Measurements from ENCODE around the gene DHX16.
"Not testable (repeated sequence)": the region's sequence is repeated elsewhere in the genome, so short reads cannot be mapped to it uniquely, and the experiment has no call there.

Gene DHX16

GRCh38 chr6:30678964-30679726 lies 6.3 kb upstream of the DHX16 start:
- peak; percentile 77 to 95 (median 93) for DNase-seq

DNA sequence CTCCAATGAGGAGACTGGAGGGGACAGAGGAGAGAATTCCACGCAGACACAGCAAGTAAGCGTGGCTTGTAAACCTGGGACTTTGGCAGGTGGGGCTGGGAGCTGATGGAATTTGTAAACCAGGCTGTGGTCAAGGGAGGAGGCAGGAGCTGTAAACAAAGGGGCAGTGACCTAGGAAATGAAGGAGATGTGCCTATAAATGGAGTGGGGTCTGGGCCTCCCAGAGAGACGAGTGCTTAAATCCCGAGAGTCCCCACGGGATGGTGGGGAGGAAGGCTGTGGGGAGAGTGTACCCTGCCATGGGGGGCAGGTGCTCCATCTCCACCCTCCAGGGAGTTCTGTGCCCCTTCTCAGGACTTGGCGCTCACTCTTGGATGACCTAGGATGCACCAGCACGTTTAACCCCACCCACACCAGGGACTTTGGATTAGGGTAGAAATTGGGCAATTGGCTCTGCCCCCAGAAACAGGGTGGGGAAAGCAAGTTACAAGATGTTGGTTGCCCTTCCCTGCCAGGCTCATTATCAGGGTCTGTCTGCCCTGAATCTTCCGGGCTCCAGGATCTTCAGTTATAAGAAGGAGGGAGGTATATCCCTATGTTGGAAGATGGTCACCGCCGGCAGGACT lies 4.0 kb upstream of the DHX16 start:
- DNase-seq = no peak

DNA sequence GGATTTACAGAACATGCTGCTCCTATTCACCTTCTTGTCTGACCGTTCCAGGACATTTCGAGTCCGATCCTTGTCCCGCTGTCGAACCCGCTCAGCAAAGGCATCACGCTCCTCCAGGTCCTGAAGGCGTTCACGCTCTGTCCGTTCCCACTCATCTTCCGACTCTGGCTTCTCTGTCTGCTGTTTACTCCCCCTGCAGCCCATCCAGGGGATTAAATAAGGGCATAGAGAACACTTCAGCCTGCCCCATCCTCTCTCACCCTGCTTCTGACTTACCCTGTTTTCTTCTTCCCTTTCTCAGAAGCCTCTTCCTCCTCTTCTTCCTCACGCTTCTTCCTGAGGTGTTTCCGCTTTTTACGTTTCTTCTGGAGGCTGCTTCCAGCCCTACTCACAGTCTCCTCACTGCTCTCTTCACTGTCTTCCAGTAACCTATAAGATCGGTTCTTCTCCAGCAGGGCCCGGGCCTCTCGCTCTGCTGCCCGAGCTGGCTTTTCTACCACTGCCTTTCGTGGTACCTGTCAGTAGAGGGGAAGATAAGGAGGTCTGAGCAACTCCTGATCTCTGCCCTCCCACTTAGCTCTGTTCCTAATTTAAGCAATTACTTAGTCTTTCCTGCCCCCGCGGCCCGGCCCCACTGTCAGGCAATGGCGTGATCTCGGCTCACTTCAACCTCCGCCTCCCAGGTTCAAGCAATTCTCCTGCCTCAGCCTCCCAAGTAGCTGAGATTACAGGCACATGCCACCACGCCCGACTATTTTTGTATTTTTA lies 1.9 kb downstream of the DHX16 start:
- no peak for DNase-seq

- not testable (repeated sequence) for DNase-seq
Measured at GRCh38 chr6:30666300-30666699, 6.5 kb downstream of the DHX16 start.

DNA sequence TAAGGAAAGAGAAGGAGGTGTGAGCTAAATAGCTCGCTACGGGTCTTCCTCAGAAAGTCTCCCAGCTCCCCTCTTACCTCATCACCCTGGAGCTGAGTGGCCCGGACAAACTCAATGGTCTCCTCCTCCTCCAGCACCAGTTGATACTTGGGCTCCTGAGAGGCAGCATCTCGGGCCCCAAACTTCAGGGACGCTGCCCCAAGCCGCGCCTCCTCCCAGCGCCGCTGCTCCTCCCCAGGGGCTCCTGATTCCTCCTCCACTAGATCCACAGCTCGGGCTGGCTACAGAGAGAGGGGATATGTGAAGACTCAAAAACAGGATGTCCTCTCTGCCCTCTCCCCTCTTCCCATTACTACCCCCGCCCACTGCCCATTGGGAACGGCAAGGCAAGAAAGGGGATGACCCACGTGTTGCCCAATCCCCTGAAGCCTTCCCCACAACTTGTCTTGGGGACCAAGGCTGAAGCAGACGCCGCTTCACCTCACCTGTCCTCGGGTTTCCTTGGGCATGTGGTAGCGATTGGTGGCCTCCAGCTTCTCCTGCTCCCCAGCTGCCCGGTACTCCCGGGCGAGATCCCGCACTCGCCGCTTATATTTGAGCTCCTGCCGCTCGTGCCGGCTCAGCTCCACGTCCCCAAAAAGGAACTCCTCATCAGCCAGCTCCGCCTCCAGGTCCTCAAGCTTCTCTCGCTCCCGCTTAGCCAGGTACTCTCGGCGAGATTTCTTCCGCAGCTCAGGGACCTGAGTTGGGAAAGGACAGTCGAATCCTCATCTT lies 7.6 kb downstream of the DHX16 start:
- DNase-seq = no peak

- not testable (repeated sequence) for DNase-seq
Measured at GRCh38 chr6:30657922-30658321, 14.9 kb downstream of the DHX16 start.

DNA sequence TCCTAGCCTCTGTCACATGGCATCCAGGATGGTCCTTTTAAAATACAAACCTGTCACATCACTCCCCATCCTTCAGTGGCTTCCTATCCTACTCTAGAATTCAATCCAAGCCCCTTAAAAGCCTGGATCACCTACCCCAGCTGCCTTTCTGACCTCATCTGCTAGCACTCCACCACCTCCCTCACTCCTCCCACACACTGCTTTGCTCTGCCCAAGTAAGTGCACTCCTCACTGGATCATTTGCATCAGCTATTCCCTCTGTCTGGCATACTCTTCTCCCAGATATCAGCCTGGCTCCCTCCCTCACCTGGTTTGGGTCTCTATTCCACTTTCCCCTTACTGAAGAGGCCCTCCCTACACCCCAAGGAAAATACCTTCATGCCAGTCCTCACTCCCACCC lies 15.4 kb downstream of the DHX16 start:
- no peak for DNase-seq

- no peak for DNase-seq
Measured at GRCh38 chr6:30656513-30656912, 16.3 kb downstream of the DHX16 start.

GRCh38 chr6:30655743-30656094 lies 17.1 kb downstream of the DHX16 start:
- DNase-seq = no peak

DNA sequence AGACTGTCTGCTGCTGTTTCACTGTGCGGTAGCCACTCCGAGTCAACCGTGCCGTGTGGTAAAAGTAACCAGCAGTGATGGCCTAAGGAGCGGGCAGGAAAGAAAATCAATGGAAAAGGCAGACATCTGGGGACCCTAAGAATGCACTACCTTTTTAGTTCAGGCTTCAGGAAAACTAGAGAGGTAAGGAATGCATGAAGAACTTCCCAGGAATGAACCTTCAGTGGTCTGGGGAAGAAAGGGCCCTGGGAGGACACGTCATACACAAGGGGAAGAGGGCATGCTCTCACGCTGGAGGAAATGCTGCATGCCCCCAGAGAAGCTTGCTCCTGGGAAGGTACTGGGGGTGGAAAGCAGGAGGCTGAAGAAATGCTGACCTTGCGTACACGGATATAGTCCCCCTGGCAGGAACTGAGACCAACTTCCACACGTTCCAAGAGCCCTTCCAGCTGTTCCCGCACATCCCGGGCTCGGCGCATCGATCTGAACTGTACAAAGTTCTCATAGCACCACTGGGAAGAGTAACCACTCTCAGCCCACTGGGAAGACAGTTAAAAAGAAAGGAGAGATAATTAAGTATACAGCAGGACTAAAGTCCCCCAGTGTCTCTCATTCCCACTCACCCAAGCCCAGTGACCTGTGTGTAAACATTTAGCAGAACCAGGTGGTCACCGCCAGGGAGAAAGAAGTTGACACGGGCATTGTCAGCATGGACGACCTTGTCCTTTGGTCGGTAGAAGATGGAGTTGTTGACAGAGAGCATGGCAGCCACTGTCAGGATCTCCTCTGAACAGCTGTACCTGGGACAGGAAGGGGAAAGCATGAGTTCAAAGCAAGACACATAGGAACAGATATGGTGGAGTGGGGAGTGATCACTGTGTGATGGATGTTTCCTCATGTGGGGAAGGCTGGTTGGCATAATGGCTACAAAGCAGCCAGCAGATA lies 17.7 kb downstream of the DHX16 start:
- no peak for DNase-seq

GRCh38 chr6:30651143-30651542 lies 21.7 kb downstream of the DHX16 start:
- no peak for DNase-seq

DNA sequence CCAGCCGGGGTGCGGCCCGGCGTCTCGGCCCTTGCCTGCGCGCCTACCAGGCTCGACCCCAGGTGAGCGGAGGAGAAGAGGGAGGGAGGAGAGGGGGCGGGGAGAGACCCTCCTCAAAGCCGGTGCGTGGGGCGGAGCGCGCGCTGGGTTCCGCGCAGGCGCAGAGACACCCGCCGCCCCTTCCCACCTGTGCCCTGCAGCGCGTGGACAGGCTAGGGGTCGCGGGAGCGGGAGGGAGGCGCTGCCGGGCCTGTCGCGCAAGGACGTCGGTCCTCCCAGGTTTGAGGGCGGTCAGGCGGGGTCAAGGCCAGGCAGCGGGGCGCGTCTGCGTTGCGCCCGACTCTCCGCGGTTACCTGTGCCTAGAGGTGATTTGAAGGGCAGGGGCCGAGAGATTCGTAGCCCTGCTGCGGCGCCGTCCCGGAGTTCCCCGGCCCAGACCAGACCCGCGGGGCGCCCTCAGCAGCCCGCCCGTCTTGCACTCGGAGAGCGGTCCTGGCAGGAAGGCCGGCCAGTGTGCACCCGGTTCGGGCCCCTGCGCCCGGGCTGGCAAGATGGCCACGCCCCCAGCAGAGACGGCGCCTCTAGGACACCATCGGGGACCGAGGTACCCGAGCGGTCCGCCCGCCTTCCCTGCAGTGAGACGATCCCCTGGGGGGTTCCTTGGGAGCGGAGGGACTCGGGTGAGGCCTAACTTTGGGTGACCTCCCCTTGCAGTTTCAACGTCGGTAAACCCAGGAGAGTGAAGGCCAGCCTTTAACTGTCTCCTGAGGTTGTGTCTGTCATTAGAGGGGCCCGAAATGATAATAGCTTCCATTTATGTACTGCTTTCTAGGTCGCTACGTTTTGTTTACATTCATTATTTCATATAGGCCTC lies 25.3 kb downstream of the DHX16 start:
- DNase-seq = peak; percentile 32 to 84 (median 73)

- peak; percentile 85 to 93 (median 87) for DNase-seq
Measured at GRCh38 chr6:30646450-30647241, 26.2 kb downstream of the DHX16 start, which contains the start of gene C6orf136. Gene C6orf136, plus strand, starts transcription at chr6:30647133. Its CDS starts 99 bp downstream, at chr6:30647232.

GRCh38 chr6:30645989-30646388 lies 26.8 kb downstream of the DHX16 start:
- DNase-seq = no peak

DNA sequence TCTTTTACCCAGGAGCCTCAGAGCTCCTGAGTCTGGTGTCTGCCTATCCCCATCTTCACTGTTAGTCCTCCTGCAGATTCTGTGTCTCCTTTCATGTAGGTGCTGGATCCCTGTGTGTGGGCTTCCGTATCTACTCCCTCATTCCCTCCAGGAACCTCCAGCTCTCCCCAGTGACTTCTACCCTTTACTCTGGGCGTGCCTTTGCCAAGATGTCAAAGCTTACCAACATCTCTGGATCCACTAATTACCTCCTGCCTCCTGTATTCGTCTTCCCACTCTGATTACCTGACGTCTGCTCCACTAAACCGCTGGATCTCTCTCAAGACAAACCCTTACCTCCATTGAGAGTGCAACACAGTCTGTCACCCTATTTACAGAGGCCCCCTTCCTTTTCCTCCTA lies 28.0 kb downstream of the DHX16 start:
- DNase-seq = no peak

- no peak for DNase-seq
Measured at GRCh38 chr6:30643656-30644055, 29.1 kb downstream of the DHX16 start.

DNA sequence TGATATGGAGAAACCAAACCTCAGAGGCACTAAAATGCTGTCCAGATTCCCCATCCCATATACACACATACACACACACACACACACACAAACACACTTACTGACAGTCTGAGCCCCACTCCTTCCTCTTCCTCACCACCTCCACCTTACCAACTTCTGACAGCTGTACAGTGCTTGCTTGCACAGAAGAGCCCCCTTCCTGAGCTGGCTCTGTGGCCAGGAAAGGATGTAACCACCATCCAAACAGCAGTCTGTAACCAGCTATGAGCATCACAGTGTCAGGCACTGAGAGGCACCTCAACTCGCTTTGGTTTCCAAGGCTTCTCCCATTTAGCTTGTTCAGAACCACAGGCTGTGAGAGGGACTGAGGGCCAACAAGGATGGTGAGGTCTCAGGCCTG lies 31.8 kb downstream of the DHX16 start:
- no peak for DNase-seq

GRCh38 chr6:30640481-30640880 lies 32.3 kb downstream of the DHX16 start:
- DNase-seq = no peak

GRCh38 chr6:30635834-30636233 lies 37.0 kb downstream of the DHX16 start:
- no peak for DNase-seq

Data from activated naive CD4-positive, alpha-beta T cell (primary cell).